ENCODE data around the gene CACNG6. TPM values are rescaled to one million over a fixed set of nuclear protein-coding genes. Genes with fewer than 3 reads are reported as not detected.

CACNG6 gene
- total and polyA plus RNA-seq, 2 donors (not counting 3 experiments of a cell fraction or from before 2014, with no cell fraction given), result 5.0 to 5.4 TPM

DNA sequence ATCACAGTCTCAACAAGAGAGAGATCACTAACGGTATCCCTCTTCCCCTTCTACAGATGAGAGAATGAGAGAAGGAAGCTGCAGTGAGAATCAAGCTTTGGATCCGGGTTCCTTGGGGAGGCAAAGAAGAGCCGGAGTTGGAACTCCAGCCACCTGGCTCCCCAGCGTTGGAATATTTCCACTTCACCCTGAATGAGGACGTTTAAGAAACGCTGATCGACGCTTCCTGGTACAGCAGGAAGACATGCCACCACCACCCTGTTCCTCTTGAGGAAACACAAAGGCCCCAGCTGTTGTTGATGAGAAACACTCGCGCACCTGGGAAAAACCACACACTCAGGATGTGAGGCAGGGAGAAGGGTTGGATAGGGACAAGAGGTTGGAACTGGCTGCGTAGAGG, 40.0 kb upstream of the CACNG6 start:
- peaks cover under 1 to 2% of the 10 kb centered on the region in 2 experiments for H3K27me3 ChIP-seq (ENCODE audit: control insufficient read depth in 2 of 2, insufficient read depth in 2 of 2, low read length in 2 of 2)
- no peaks in the 10 kb centered on the region for H3K4me1 ChIP-seq (ENCODE audit: control insufficient read depth, extremely low read depth, insufficient read depth, low read length)
- H3K9me3 ChIP-seq (replicated peaks; ENCODE audit: control insufficient read depth, insufficient read depth, low read length), result no peaks in the 10 kb centered on the region
- no peak overlapping the region for H2AFZ ChIP-seq (ENCODE audit: low read depth, low read length)
- no TSS peak for BruUV-seq (replicated peaks)
- H3K79me2 ChIP-seq (ENCODE audit: control insufficient read depth, insufficient read depth, low read length), result no peaks in the 10 kb centered on the region
- no peak overlapping the region for H3K4me3 ChIP-seq (replicated peaks in 1 of 3; ENCODE audit: insufficient read depth in 1 of 3, low read depth in 1 of 3, low read length in 3 of 3)
- intact Hi-C loops (cut with micrococcal nuclease), result no loop called here
- no peak overlapping the region for H3K9ac ChIP-seq (replicated peaks; ENCODE audit: extremely low read depth, insufficient read depth, low read length)
- no peaks in the 10 kb centered on the region for H3K9me1 ChIP-seq (replicated peaks; ENCODE audit: control insufficient read depth, extremely low read depth, insufficient read depth, low read length)
- H3K27ac ChIP-seq (ENCODE audit: insufficient read depth, low read depth, low read length), result no peak overlapping the region
- no peaks in the 10 kb centered on the region for H4K20me1 ChIP-seq (replicated peaks; ENCODE audit: control insufficient read depth, extremely low read depth, insufficient read depth, low read length)
- no peak overlapping the region for H3K4me2 ChIP-seq (ENCODE audit: insufficient read depth, low read length)
- DNase-seq (ENCODE audit: low read depth, low spot score) (no peak), FAIRE-seq (no peak)
- TF ChIP-seq POLR2A (IDR thresholded peaks at IDR 0.05; ENCODE audit: low read depth, low read length) (no peak), JUN (IDR thresholded peaks at IDR 0.05; ENCODE audit: borderline replicate concordance, insufficient read depth, insufficient read length, low read depth) (no peak), MYC (IDR thresholded peaks at IDR 0.05; ENCODE audit: low read depth, low read length) (no peak), EZH2 (IDR thresholded peaks at IDR 0.05; ENCODE audit: borderline replicate concordance, low read depth, low read length, severe bottlenecking) (no peak)
- POLR2A ChIA-PET, result no interaction called here
- CTCF ChIA-PET, result no interaction called here
- dilution Hi-C loops (cut with MboI; ENCODE audit: extremely low pct_ligation_motif_present, low sequenced_read_pairs), result no loop called here
- H3K36me3 ChIP-seq (ENCODE audit: control insufficient read depth in 2 of 2, extremely low read depth in 1 of 2, insufficient read depth in 2 of 2, low read length in 2 of 2), result no peaks in the 10 kb centered on the region

DNA sequence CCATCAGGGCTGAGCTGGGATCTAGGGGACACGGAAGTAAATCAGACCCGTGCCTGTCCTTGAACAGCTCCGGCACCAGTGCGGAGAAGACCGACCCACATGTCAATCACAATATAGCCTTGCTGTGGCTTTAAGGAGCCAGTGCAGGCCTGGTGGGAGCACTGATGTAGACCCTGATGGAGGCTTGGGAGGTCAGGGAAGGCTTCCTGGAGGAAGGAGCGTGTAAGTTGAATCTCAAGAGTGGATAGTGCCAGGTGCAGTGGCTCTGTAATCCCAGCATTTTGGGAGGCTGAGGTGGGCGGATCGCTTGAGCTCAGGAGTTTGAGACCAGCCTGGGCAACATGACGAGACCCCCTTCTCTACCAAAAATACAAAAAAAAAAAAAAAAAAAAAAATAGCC, 39.5 kb upstream of the CACNG6 start:
- FAIRE-seq, result no peak
- dilution Hi-C loops (cut with MboI; ENCODE audit: extremely low pct_ligation_motif_present, low sequenced_read_pairs), result no loop called here
- TF ChIP-seq, protein P1, sequence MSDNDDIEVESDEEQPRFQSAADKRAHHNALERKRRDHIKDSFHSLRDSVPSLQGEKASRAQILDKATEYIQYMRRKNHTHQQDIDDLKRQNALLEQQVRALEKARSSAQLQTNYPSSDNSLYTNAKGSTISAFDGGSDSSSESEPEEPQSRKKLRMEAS (IDR thresholded peaks at IDR 0.05; ENCODE audit: insufficient read depth, insufficient read length), result no peak
- no peak for TF ChIP-seq JUN (IDR thresholded peaks at IDR 0.05; ENCODE audit: borderline replicate concordance, insufficient read depth, insufficient read length, low read depth)
- no peak for TF ChIP-seq MYC (IDR thresholded peaks at IDR 0.05; ENCODE audit: low read depth, low read length)
- Histone ChIP-seq H4K20me1 (replicated peaks; ENCODE audit: control insufficient read depth, extremely low read depth, insufficient read depth, low read length) (no peaks in the 10 kb centered on the region), H2AFZ (ENCODE audit: low read depth, low read length) (no peak overlapping the region), H3K4me3 (replicated peaks in 1 of 3; ENCODE audit: insufficient read depth in 1 of 3, low read depth in 1 of 3, low read length in 3 of 3) (no peak overlapping the region), H3K9me1 (replicated peaks; ENCODE audit: control insufficient read depth, extremely low read depth, insufficient read depth, low read length) (no peaks in the 10 kb centered on the region), H3K27me3 (ENCODE audit: control insufficient read depth in 2 of 2, insufficient read depth in 2 of 2, low read length in 2 of 2) (peaks cover 3 to 4% of the 10 kb centered on the region in 2 experiments), H3K4me2 (ENCODE audit: insufficient read depth, low read length) (no peak overlapping the region), H3K79me2 (ENCODE audit: control insufficient read depth, insufficient read depth, low read length) (no peaks in the 10 kb centered on the region), H3K9me3 (replicated peaks; ENCODE audit: control insufficient read depth, insufficient read depth, low read length) (no peaks in the 10 kb centered on the region), H3K36me3 (ENCODE audit: control insufficient read depth in 2 of 2, extremely low read depth in 1 of 2, insufficient read depth in 2 of 2, low read length in 2 of 2) (no peaks in the 10 kb centered on the region), H3K9ac (replicated peaks; ENCODE audit: extremely low read depth, insufficient read depth, low read length) (no peak overlapping the region), H3K27ac (ENCODE audit: insufficient read depth, low read depth, low read length) (no peak overlapping the region), H3K4me1 (ENCODE audit: control insufficient read depth, extremely low read depth, insufficient read depth, low read length) (no peaks in the 10 kb centered on the region)
- no TSS peak for BruUV-seq (replicated peaks)
- CTCF ChIA-PET, result no interaction called here
- intact Hi-C loops (cut with micrococcal nuclease), result no loop called here
- POLR2A ChIA-PET, result no interaction called here
- DNase-seq (ENCODE audit: low read depth, low spot score), result no peak

Data from endothelial cell of umbilical vein (primary cell).